ENCODE results near the gene KCNJ12.
A peak's percentile ranks its signal among the peaks of the same experiment; 100 is the strongest.
"Not testable (repeated sequence)": the region's sequence is repeated elsewhere in the genome, so short reads cannot be mapped to it uniquely, and the experiment has no call there.

Gene KCNJ12

GRCh38 chr17:21408766-21409300, 32.7 kb downstream of the KCNJ12 start:
- not testable (repeated sequence) for DNase-seq

- not testable (repeated sequence) for DNase-seq
Measured at GRCh38 chr17:21409388-21409787, 33.2 kb downstream of the KCNJ12 start.

- not testable (repeated sequence) for DNase-seq
Measured at GRCh38 chr17:21409971-21410370, 33.8 kb downstream of the KCNJ12 start.

GRCh38 chr17:21410371-21410770, 34.2 kb downstream of the KCNJ12 start:
- DNase-seq = not testable (repeated sequence)

GRCh38 chr17:21410906-21411678, 34.9 kb downstream of the KCNJ12 start:
- not testable (repeated sequence) for DNase-seq

- DNase-seq = not testable (repeated sequence)
Measured at GRCh38 chr17:21411679-21412205, 35.6 kb downstream of the KCNJ12 start.

GRCh38 chr17:21412207-21412681, 36.1 kb downstream of the KCNJ12 start:
- not testable (repeated sequence) for DNase-seq

- DNase-seq = not testable (repeated sequence)
Measured at GRCh38 chr17:21413570-21414279, 37.6 kb downstream of the KCNJ12 start.

GRCh38 chr17:21414616-21415015, 38.5 kb downstream of the KCNJ12 start:
- not testable (repeated sequence) for DNase-seq

- DNase-seq = not testable (repeated sequence)
Measured at GRCh38 chr17:21415166-21415990, 39.2 kb downstream of the KCNJ12 start.

GRCh38 chr17:21416471-21416981, 40.4 kb downstream of the KCNJ12 start:
- DNase-seq = not testable (repeated sequence)

GRCh38 chr17:21417349-21417748, 41.2 kb downstream of the KCNJ12 start:
- not testable (repeated sequence) for DNase-seq

GRCh38 chr17:21417921-21418320, 41.8 kb downstream of the KCNJ12 start:
- no peak for DNase-seq

- no peak for DNase-seq
Measured at GRCh38 chr17:21418446-21419298, 42.5 kb downstream of the KCNJ12 start.

- peak; percentile 17 for DNase-seq
Measured at GRCh38 chr17:21419299-21420239, 43.4 kb downstream of the KCNJ12 start.

GRCh38 chr17:21420503-21421090, 44.4 kb downstream of the KCNJ12 start:
- not testable (repeated sequence) for DNase-seq

- DNase-seq = not testable (repeated sequence)
Measured at GRCh38 chr17:21421421-21422310, 45.5 kb downstream of the KCNJ12 start.

Measured in activated T-cell treated with anti-CD3 and anti-CD28 coated beads for 4 hours (primary cell).